Karpas-422 (cell line): ENCODE measurements around the gene ADCY6. TPM values are rescaled to one million over a fixed set of nuclear protein-coding genes. Genes with fewer than 3 reads are reported as not detected.

ENCODE experiments used
- DNase-seq: peaks from one replicate; pipeline ENCODE4 v3.0.0-alpha.2; 2015
- H2AFZ ChIP-seq: fragments of 200-600 bp; sonication (generic); 2 replicates; pipeline ENCODE4 v1.6.1; 2014; ENCODE audit warnings: antibody characterized with exemption, low read length, mixed read lengths
- H3K27ac ChIP-seq: fragments of 200-600 bp; sonication (generic); 2 replicates; pipeline ENCODE4 v1.5.1; 2014; ENCODE audit warnings: mild to moderate bottlenecking, low read length, moderate library complexity
- H3K27me3 ChIP-seq: fragments of 200-600 bp; sonication (generic); 2 replicates; pipeline ENCODE4 v1.6.1; 2014; ENCODE audit warnings: low read length, mixed read lengths
- H3K36me3 ChIP-seq: fragments of 200-600 bp; sonication (generic); 2 replicates; pipeline ENCODE4 v1.6.1; 2014; ENCODE audit warnings: low read length, mixed read lengths; ENCODE audit not compliant: insufficient read depth
- H3K4me1 ChIP-seq: fragments of 200-600 bp; sonication (generic); 2 replicates; pipeline ENCODE4 v1.6.1; 2014; ENCODE audit warnings: mild to moderate bottlenecking, low read length, mixed read lengths
- H3K4me2 ChIP-seq: fragments of 200-600 bp; sonication (generic); 2 replicates; pipeline ENCODE4 v1.6.1; 2014; ENCODE audit warnings: low read length, low read depth, mild to moderate bottlenecking; ENCODE audit not compliant: poor library complexity, severe bottlenecking
- H3K4me3 ChIP-seq: fragments of 200-600 bp; sonication (generic); 2 replicates; pipeline ENCODE4 v1.5.1; 2014; ENCODE audit warnings: mild to moderate bottlenecking, antibody characterized with exemption, low read length, mixed read lengths
- H3K79me2 ChIP-seq: fragments of 200-600 bp; sonication (generic); 2 replicates; pipeline ENCODE4 v1.6.1; 2014; ENCODE audit warnings: mild to moderate bottlenecking, low read length, mixed read lengths
- H3K9ac ChIP-seq: fragments of 200-600 bp; sonication (generic); 2 replicates; pipeline ENCODE4 v1.6.0; 2014; ENCODE audit warnings: low read length
- H3K9me2 ChIP-seq: fragments of 200-600 bp; sonication (generic), shearing (Covaris generic); replicated peaks from 2 replicates; pipeline ENCODE4 v1.6.0; 2014; ENCODE audit warnings: mild to moderate bottlenecking, low read length, moderate library complexity; ENCODE audit not compliant: insufficient read depth
- H3K9me3 ChIP-seq: fragments of 300-700, 200-600 bp; sonication (generic); 2 replicates; pipeline ENCODE4 v1.6.1; 2014; ENCODE audit warnings: low read length, mixed read lengths
- H4K20me1 ChIP-seq: fragments of 200-600 bp; sonication (generic); 2 replicates; pipeline ENCODE4 v1.6.1; 2014; ENCODE audit warnings: mild to moderate bottlenecking, antibody characterized with exemption, low read length, low read depth; ENCODE audit not compliant: insufficient read depth
- total RNA-seq: library from RNA; depleted of rRNA; stranded (reverse); fragments of >200 nt; shearing (Covaris generic); gene quantifications from 2 replicates; pipeline ENCODE4 v1.2.3, GENCODE V29; 2014; ENCODE audit warnings: low replicate concordance

The ADCY6 gene
- total RNA-seq, 1 experiment from 2014 or later: not detected

- Histone ChIP-seq H3K27ac (no peak overlapping the region), H2AFZ (no peak overlapping the region), H3K4me3 (peak overlapping the region; percentile 76), H3K27me3 (0 out of 2 replicates have a peak, but pooled peaks cover 7% of the 10 kb centered on the region), H3K4me1 (peaks cover 36% of the 10 kb centered on the region), H3K9me2 (no peaks in the 10 kb centered on the region), H3K4me2 (peak overlapping the region; percentile 88), H3K79me2 (no peaks in the 10 kb centered on the region), H4K20me1 (0 out of 2 replicates have a peak, but pooled peaks cover 6% of the 10 kb centered on the region), H3K36me3 (no peaks in the 10 kb centered on the region), H3K9me3 (no peaks in the 10 kb centered on the region), H3K9ac (peak overlapping the region; percentile 72)
- peak; percentile 83 for DNase-seq
Measured at GRCh38 chr12:48818831-48819590, 30.1 kb upstream of the ADCY6 start.

- peak within 1 kb of the TSS; percentile 76 for H3K4me3 ChIP-seq
- peak within 1 kb of the TSS; percentile 81; the same call in 1 of the 2 replicates for H2AFZ ChIP-seq
- no peak within 1 kb of the TSS for H3K27ac ChIP-seq
- 0 out of 2 replicates have a peak, but pooled peaks cover 6% of the 10 kb centered on the region for H4K20me1 ChIP-seq
- H3K36me3 ChIP-seq: no peaks in the 10 kb centered on the region
- H3K9me2 ChIP-seq: no peaks in the 10 kb centered on the region
- no peaks in the 10 kb centered on the region for H3K79me2 ChIP-seq
- peaks cover 39% of the 10 kb centered on the region for H3K4me1 ChIP-seq
- H3K9me3 ChIP-seq: no peaks in the 10 kb centered on the region
- peak; percentile 85 for DNase-seq
- peak within 1 kb of the TSS; percentile 88 for H3K4me2 ChIP-seq
- H3K27me3 ChIP-seq: 0 out of 2 replicates have a peak, but pooled peaks cover 7% of the 10 kb centered on the region
- H3K9ac ChIP-seq: peak within 1 kb of the TSS; percentile 72
Measured at GRCh38 chr12:48817873-48818830, 29.3 kb upstream of the ADCY6 start, which contains the start of gene CACNB3. Gene CACNB3 (plus strand): TSS chr12:48818496. CDS start chr12:48818930, 434 bp downstream.

- no peak overlapping the region for H2AFZ ChIP-seq
- H3K9ac ChIP-seq: peak overlapping the region; percentile 81
- H3K4me1 ChIP-seq: peaks cover 39% of the 10 kb centered on the region
- no peak for DNase-seq
- 0 out of 2 replicates have a peak, but pooled peaks cover 7% of the 10 kb centered on the region for H3K27me3 ChIP-seq
- H3K79me2 ChIP-seq: no peaks in the 10 kb centered on the region
- no peaks in the 10 kb centered on the region for H3K36me3 ChIP-seq
- H4K20me1 ChIP-seq: 0 out of 2 replicates have a peak, but pooled peaks cover 6% of the 10 kb centered on the region
- H3K9me2 ChIP-seq: no peaks in the 10 kb centered on the region
- H3K4me2 ChIP-seq: peak overlapping the region; percentile 100
- no peaks in the 10 kb centered on the region for H3K9me3 ChIP-seq
- no peak overlapping the region for H3K27ac ChIP-seq
- peak overlapping the region; percentile 87; the same call in 1 of the 2 replicates for H3K4me3 ChIP-seq
Measured at GRCh38 chr12:48816143-48816854, 27.4 kb upstream of the ADCY6 start.

- peak overlapping the region; percentile 100 for H3K4me2 ChIP-seq
- H2AFZ ChIP-seq: peak overlapping the region; percentile 100
- H3K79me2 ChIP-seq: no peaks in the 10 kb centered on the region
- H3K36me3 ChIP-seq: no peaks in the 10 kb centered on the region
- peak; percentile 71 for DNase-seq
- H3K9me3 ChIP-seq: no peaks in the 10 kb centered on the region
- H3K9ac ChIP-seq: peak overlapping the region; percentile 81
- H3K4me3 ChIP-seq: peak overlapping the region; percentile 87
- H3K9me2 ChIP-seq: no peaks in the 10 kb centered on the region
- peaks cover 39% of the 10 kb centered on the region for H3K4me1 ChIP-seq
- no peak overlapping the region for H3K27ac ChIP-seq
- 0 out of 2 replicates have a peak, but pooled peaks cover 7% of the 10 kb centered on the region for H3K27me3 ChIP-seq
- 0 out of 2 replicates have a peak, but pooled peaks cover 6% of the 10 kb centered on the region for H4K20me1 ChIP-seq
Measured at GRCh38 chr12:48815126-48816110, 26.5 kb upstream of the ADCY6 start.

GRCh38 chr12:48814262-48815125, 25.6 kb upstream of the ADCY6 start:
- no peaks in the 10 kb centered on the region for H3K9me3 ChIP-seq
- H3K79me2 ChIP-seq: no peaks in the 10 kb centered on the region
- H3K4me2 ChIP-seq: peak overlapping the region; percentile 100
- no peaks in the 10 kb centered on the region for H3K36me3 ChIP-seq
- H3K4me3 ChIP-seq: peak overlapping the region; percentile 87
- peak overlapping the region; percentile 100 for H2AFZ ChIP-seq
- H3K27ac ChIP-seq: no peak overlapping the region
- H4K20me1 ChIP-seq: 0 out of 2 replicates have a peak, but pooled peaks cover 6% of the 10 kb centered on the region
- H3K4me1 ChIP-seq: peaks cover 39% of the 10 kb centered on the region
- peak; percentile 93 for DNase-seq
- 0 out of 2 replicates have a peak, but pooled peaks cover 7% of the 10 kb centered on the region for H3K27me3 ChIP-seq
- H3K9ac ChIP-seq: peak overlapping the region; percentile 81
- no peaks in the 10 kb centered on the region for H3K9me2 ChIP-seq

- Histone ChIP-seq H3K4me1 (peaks cover 36% of the 10 kb centered on the region), H3K36me3 (no peaks in the 10 kb centered on the region), H3K9ac (peak overlapping the region; percentile 81), H2AFZ (peak overlapping the region; percentile 100), H3K9me3 (no peaks in the 10 kb centered on the region), H3K79me2 (no peaks in the 10 kb centered on the region), H4K20me1 (0 out of 2 replicates have a peak, but pooled peaks cover 6% of the 10 kb centered on the region), H3K4me2 (peak overlapping the region; percentile 100), H3K9me2 (no peaks in the 10 kb centered on the region), H3K27ac (no peak overlapping the region), H3K4me3 (peak overlapping the region; percentile 87), H3K27me3 (0 out of 2 replicates have a peak, but pooled peaks cover 7% of the 10 kb centered on the region)
- no peak for DNase-seq
Measured at GRCh38 chr12:48813465-48814261, 24.8 kb upstream of the ADCY6 start.
